Lower lobe of right lung (tissue), 2 donors: ENCODE measurements around the gene TTC7B. TPM values are rescaled to one million over a fixed set of nuclear protein-coding genes. Genes with fewer than 3 reads are reported as not detected.

ENCODE experiments used
- ATAC-seq, 2 donors: fragments of 200-7000 bp; cut with Tn5 transposase; one replicate each; pipeline ENCODE4 v1.9.1; 2020 to 2022; ENCODE audit warnings: mild to moderate bottlenecking in 2 of 2, moderate library complexity in 2 of 2
- DNase-seq: peaks from one replicate; pipeline ENCODE4 v3.0.0-alpha.2; 2020
- H3K27ac ChIP-seq: fragments of 200-600 bp; one replicate; pipeline ENCODE4 v1.8.0; 2022
- H3K27me3 ChIP-seq: fragments of 200-600 bp; one replicate; pipeline ENCODE4 v1.8.0; 2022; ENCODE audit warnings: low read depth
- H3K36me3 ChIP-seq: fragments of 200-600 bp; one replicate; pipeline ENCODE4 v1.8.0; 2022; ENCODE audit warnings: mild to moderate bottlenecking
- H3K4me1 ChIP-seq: fragments of 200-600 bp; one replicate; pipeline ENCODE4 v1.8.0; 2022
- H3K4me3 ChIP-seq: fragments of 200-600 bp; one replicate; pipeline ENCODE4 v1.8.0; 2022; ENCODE audit warnings: mild to moderate bottlenecking
- H3K9me3 ChIP-seq: fragments of 200-600 bp; one replicate; pipeline ENCODE4 v1.8.0; 2022
- intact Hi-C: fragments of 100-400 bp; cut with DNase I; formaldehyde crosslinking; loops from one replicate; pipeline ENCODE4 v1.11.0; 2022
- total RNA-seq: library from RNA; stranded (reverse); fragmentation: NEBNext Ultra II Directional; extraction: Animal tissue kit (Norgen Biotek cat#: 25700); gene quantifications from one replicate; pipeline ENCODE4 v1.2.1, GENCODE V29; 2021
- TF ChIP-seq, protein P1 (sequence below): fragments of 200-600 bp; IDR thresholded peaks from one replicate; pipeline ENCODE4 v1.8.0; 2022; ENCODE audit warnings: antibody characterized with exemption, mild to moderate bottlenecking
- donor health status: DM: no; HTN: yes; CAD: no; lungs with severe emphysema.

The TTC7B gene
- total RNA-seq, 1 donor from 2014 or later: 54.1 TPM

DNA sequence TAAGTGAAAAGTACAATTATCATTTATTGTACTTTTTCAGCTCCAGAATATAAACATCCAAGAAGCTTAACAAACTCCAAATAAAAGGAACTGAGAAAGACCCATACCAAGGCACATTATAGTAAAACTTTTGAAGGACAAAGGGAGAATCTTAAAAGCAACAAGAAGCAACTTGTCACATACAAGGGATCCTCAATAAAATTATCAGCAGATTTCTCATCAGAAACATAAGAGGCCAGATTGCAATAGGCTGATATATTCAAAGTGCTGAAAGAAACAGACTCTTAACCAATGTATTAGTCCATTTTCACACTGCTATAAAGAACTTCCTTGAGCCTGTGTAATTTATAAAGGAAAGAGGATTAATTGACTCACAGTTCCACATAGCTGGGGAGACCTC, 48.3 kb downstream of the TTC7B start:
- intact Hi-C loops: no loop called here
- H3K27me3 ChIP-seq: no peaks in the 10 kb centered on the region
- ATAC-seq: no peak
- peaks cover 26% of the 10 kb centered on the region for H3K9me3 ChIP-seq
- DNase-seq: no peak
- H3K27ac ChIP-seq: no peak overlapping the region
- no peak overlapping the region for H3K4me3 ChIP-seq
- H3K36me3 ChIP-seq: peaks cover 16% of the 10 kb centered on the region
- TF ChIP-seq, protein P1, sequence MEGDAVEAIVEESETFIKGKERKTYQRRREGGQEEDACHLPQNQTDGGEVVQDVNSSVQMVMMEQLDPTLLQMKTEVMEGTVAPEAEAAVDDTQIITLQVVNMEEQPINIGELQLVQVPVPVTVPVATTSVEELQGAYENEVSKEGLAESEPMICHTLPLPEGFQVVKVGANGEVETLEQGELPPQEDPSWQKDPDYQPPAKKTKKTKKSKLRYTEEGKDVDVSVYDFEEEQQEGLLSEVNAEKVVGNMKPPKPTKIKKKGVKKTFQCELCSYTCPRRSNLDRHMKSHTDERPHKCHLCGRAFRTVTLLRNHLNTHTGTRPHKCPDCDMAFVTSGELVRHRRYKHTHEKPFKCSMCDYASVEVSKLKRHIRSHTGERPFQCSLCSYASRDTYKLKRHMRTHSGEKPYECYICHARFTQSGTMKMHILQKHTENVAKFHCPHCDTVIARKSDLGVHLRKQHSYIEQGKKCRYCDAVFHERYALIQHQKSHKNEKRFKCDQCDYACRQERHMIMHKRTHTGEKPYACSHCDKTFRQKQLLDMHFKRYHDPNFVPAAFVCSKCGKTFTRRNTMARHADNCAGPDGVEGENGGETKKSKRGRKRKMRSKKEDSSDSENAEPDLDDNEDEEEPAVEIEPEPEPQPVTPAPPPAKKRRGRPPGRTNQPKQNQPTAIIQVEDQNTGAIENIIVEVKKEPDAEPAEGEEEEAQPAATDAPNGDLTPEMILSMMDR: no peak
- no peaks in the 10 kb centered on the region for H3K4me1 ChIP-seq

DNA sequence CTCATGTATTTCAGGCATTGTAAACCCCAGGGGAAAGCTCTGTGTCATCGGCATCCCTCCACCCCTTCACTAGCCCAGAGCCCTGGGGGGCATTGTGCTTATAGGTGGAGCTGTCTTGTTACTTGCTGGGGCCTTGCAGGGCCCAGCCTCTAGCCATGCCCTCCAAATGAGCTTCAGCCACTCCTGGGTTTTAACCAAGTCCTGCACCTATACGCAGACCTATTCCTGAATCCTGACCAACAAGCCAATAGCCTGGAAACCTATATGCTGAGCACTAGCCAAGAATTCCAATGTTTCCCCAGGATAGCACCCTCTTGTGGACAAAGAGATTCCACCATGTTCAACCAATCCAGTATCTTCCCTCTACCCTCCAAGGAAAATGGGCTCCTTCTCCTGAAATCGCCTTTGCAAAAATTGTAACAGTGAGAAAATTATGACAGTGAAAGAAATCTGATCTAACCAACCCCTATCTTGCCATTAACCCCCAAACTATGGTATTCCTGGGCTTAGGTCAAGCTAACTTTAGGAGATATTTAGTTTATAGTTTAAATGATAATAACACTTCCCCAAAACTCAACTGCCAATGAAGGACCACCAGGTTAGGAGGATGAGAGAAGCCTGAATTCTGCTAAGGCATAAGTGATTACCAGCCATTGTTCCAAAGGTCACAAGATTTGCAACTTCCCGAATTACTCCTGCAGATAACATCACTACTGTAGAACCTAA, 55.5 kb downstream of the TTC7B start:
- H3K27me3 ChIP-seq: no peaks in the 10 kb centered on the region
- no peak overlapping the region for H3K27ac ChIP-seq
- H3K36me3 ChIP-seq: no peaks in the 10 kb centered on the region
- intact Hi-C loops: no loop called here
- ATAC-seq: no peak
- no peak overlapping the region for H3K4me3 ChIP-seq
- H3K4me1 ChIP-seq: peaks cover 13% of the 10 kb centered on the region
- TF ChIP-seq, protein P1: peak; percentile 58
- peaks cover 6% of the 10 kb centered on the region for H3K9me3 ChIP-seq
- no peak for DNase-seq

DNA sequence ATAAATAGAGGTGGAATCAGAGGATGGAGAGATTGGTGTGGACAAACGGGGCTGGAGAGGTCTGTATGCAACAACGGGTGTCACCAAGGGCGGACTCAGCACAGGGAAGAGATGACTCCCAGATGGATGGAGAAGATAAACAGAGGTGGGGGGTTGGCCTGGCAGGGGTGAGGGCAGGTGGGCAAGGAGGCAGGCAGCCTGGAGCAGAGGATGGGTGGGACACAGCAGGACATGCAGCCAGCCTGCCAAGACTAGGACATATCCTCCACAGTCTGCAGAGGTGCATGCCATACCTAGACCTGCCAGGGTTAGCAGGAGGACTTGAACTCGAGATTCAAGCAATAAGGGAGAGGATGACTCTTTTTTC, 56.2 kb downstream of the TTC7B start:
- intact Hi-C loops: no loop called here
- TF ChIP-seq, protein P1: no peak
- DNase-seq (no peak), ATAC-seq (no peak)
- no peak overlapping the region for H3K4me3 ChIP-seq
- H3K9me3 ChIP-seq: peaks cover 6% of the 10 kb centered on the region
- H3K4me1 ChIP-seq: peaks cover 13% of the 10 kb centered on the region
- no peaks in the 10 kb centered on the region for H3K27me3 ChIP-seq
- no peaks in the 10 kb centered on the region for H3K36me3 ChIP-seq
- no peak overlapping the region for H3K27ac ChIP-seq

DNA sequence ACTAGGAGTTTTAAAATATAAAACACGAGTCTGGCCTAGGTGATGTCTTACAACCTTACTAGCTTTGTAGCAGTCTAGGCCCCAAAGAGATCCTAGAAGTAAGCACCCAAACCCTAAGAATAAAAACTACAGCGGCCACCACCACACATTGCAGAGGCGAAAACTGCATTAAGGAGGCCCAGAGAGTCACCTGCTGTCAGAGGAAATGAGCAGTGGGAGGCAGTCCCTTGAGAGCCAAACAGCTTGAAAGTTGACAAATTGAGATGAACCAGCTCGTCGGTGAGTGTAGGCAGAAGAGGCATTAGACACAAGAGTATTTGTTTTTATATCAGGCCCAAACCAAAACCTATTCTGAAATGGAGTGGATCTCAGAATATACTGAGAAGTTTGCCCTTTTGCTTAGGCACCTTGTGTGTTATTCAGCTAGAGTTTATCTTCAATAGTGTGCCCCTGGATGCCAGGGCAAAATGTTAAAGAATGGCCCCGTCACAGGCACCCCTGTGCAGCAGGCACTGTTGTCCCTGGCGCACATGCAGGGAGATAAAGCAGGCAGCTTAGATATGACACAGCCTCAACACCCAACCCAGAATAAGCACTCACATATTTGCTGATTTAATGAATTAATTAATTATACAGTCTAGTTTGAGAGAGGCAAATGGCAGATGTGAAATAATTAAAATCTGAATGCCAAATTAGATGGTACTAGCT, 56.7 kb downstream of the TTC7B start:
- no peak overlapping the region for H3K27ac ChIP-seq
- H3K27me3 ChIP-seq: no peaks in the 10 kb centered on the region
- TF ChIP-seq, protein P1: no peak
- peaks cover 6% of the 10 kb centered on the region for H3K9me3 ChIP-seq
- ATAC-seq: no peak
- intact Hi-C loops: no loop called here
- peak overlapping the region; percentile 59 for H3K4me3 ChIP-seq
- no peak for DNase-seq
- peaks cover 13% of the 10 kb centered on the region for H3K4me1 ChIP-seq
- H3K36me3 ChIP-seq: no peaks in the 10 kb centered on the region

DNA sequence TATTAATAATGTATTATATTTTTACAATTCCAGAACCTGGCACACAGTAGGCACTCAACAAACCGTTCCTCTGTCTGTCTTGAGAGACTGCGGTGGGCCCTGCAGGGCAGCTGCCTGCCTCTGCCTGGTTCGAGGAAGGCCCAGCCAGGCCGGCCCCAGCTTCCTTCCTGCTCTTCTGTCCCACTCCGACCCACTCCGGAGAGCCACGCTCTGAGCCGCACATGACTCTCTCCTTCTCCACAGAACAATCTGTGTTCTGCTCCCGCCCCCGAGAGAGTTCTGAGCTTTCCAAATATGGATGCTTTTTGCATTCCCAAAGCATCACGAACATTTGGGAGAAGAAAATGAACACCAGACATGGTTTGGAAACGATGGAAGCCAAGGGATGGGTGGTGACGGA, 57.3 kb downstream of the TTC7B start:
- H3K4me1 ChIP-seq: peaks cover 13% of the 10 kb centered on the region
- no peaks in the 10 kb centered on the region for H3K27me3 ChIP-seq
- DNase-seq (peak; percentile 69), ATAC-seq (peak; percentile 60 to 69)
- H3K4me3 ChIP-seq: peak overlapping the region; percentile 59
- TF ChIP-seq, protein P1: no peak
- H3K36me3 ChIP-seq: no peaks in the 10 kb centered on the region
- peak overlapping the region; percentile 89 for H3K27ac ChIP-seq
- intact Hi-C loops: no loop called here
- peaks cover under 1% of the 10 kb centered on the region for H3K9me3 ChIP-seq
